HG03354 (cell line): ENCODE results near the gene PELI3.

Experiments used
- ATAC-seq: cut with Tn5 transposase; IDR thresholded peaks from one replicate; pipeline ENCODE4 v1.9.1; 2021; ENCODE audit warnings: mild to moderate bottlenecking; ENCODE audit not compliant: unreplicated experiment, poor library complexity, severe bottlenecking

Gene PELI3

GRCh38 chr11:66473167-66473566, 6.5 kb downstream of the PELI3 start:
- no peak for ATAC-seq

GRCh38 chr11:66473608-66474515, 7.2 kb downstream of the PELI3 start:
- no peak for ATAC-seq

- no peak for ATAC-seq
These were observed 8.9 kb downstream of the PELI3 start for GRCh38 chr11:66475349-66476172.

GRCh38 chr11:66476173-66476840, 9.6 kb downstream of the PELI3 start:
- ATAC-seq: no peak

GRCh38 chr11:66476841-66477251, 10.1 kb downstream of the PELI3 start:
- no peak for ATAC-seq

- ATAC-seq: no peak
These were observed 10.8 kb downstream of the PELI3 start for GRCh38 chr11:66477263-66478201.

GRCh38 chr11:66478729-66479393, 12.2 kb downstream of the PELI3 start:
- ATAC-seq: no peak

- peak; percentile 21 for ATAC-seq
These were observed 12.8 kb downstream of the PELI3 start for GRCh38 chr11:66479394-66480116.

GRCh38 chr11:66480117-66480938, 13.6 kb downstream of the PELI3 start, which contains the start of gene DPP3:
DPP3 (plus strand) TSS chr11:66480434; CDS start chr11:66482201, 1,767 bp downstream.
- ATAC-seq: peak; percentile 91

- ATAC-seq: no peak
These were observed 18.2 kb downstream of the PELI3 start for GRCh38 chr11:66484806-66485380.

GRCh38 chr11:66488957-66489356, 22.3 kb downstream of the PELI3 start:
- ATAC-seq: no peak

GRCh38 chr11:66489636-66490035, 22.9 kb downstream of the PELI3 start:
- no peak for ATAC-seq

- no peak for ATAC-seq
These were observed 24.7 kb downstream of the PELI3 start for GRCh38 chr11:66491315-66491935.

GRCh38 chr11:66492161-66492865, 25.6 kb downstream of the PELI3 start:
- no peak for ATAC-seq

GRCh38 chr11:66493130-66493529, 26.4 kb downstream of the PELI3 start:
- ATAC-seq: no peak

GRCh38 chr11:66494458-66494857, 27.8 kb downstream of the PELI3 start:
- ATAC-seq: no peak
